ENCODE results near the gene TFF1. TPM values are rescaled to one million over a fixed set of nuclear protein-coding genes. Genes with fewer than 3 reads are reported as not detected.

Gene TFF1
- total RNA-seq, 1 experiment from 2014 or later: not detected

DNA sequence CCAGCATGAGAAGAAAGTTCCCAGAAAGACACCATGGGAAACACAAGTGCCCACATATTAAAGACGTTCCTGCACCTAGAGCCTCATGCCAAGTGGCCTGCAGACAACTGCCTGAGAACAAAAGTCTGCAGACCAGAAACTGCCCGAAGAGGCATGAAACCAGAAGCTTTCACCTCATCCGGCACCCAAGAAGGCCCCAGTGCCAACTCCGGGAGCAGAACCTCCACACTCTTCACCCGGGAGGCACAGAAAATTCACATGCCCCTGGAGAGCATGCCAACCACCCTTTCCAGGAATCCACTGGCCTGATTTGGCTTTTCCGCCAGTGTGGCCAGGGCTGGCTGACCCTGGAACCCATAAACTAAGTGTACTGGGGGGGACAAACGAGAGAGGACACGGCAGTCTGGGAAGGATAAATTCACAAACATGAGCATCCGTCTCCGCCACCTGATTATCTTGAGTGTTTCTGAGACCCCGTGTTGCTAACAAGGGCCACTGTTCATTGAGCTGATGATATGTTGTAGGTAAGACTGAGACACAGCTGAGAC is 22.3 kb downstream of the TFF1 start:
- DNase-seq (ENCODE audit: low read depth): no peak

DNA sequence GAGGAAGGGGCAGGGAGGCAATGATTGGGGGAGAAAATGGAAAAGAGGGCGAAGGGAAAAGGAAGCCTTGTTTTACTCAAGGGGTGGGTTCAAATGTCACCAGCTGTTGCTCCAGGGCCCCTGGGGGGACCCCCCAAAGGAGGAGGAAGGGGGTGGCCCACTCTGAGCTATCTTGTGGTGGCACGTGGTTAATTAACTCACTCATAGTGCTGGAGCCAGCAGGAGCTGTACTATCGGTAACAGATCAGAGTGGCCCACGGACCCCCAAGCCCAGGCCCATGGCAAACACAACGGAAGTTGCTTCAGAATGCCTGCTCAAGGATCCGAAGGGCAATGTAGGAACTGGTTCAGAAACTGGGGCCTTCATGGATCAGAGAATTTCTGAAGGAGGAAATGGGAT is 22.8 kb downstream of the TFF1 start:
- no peak for DNase-seq (ENCODE audit: low read depth)

DNA sequence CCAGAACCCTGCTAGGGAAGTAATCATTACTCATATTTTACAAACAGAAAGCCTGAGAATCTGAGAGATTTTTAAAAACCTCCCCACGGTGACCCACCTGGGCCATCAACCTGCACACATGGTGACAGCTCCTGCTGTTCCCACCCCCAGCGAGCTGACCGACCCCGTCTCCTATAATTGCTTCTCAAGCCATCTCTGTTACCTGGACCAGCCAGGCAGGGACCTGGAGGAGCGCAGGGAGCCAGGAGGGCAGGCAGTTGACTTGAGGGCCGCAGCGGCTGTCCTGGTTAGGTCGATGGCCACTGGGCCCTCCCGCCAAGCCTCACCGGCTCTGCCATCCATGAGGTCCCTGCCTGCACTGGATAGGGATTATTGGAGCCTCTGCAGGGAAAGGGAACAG is 23.2 kb downstream of the TFF1 start:
- DNase-seq (ENCODE audit: low read depth): no peak

DNA sequence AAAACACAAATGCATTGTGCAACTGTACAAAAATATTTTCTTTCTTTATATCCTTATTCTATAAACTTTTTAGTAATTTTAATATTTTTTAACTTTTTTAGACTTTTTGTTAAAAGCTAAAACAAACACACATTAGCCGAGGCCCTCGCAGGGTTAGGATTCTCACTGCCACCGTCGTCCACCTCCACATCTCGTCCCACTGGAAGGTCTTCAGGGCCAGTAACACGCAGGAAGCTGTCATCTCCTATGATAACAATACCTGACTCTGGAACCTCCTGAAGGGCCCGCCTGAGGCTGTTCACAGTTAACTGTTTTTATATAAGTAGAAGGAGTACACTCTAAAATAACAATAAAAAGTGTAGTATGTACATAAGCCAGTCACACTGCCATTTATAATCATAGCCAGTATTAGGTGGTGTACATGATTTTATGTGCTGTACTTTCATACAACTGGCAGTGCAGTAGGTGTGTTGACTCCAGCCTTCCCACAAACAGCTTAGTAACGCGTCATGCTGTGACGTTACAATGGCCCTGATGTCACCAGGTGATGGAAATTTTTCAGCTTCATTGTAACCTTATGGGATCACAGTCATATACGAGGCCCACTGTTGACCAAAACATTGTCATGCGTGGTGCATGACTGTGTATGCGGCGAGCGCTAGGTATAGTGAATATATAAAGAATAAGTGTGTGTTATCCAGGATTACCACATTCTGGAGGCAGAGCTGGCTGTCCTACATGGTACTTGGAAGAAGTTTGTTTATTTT is 24.4 kb downstream of the TFF1 start:
- no peak for DNase-seq (ENCODE audit: low read depth)

DNA sequence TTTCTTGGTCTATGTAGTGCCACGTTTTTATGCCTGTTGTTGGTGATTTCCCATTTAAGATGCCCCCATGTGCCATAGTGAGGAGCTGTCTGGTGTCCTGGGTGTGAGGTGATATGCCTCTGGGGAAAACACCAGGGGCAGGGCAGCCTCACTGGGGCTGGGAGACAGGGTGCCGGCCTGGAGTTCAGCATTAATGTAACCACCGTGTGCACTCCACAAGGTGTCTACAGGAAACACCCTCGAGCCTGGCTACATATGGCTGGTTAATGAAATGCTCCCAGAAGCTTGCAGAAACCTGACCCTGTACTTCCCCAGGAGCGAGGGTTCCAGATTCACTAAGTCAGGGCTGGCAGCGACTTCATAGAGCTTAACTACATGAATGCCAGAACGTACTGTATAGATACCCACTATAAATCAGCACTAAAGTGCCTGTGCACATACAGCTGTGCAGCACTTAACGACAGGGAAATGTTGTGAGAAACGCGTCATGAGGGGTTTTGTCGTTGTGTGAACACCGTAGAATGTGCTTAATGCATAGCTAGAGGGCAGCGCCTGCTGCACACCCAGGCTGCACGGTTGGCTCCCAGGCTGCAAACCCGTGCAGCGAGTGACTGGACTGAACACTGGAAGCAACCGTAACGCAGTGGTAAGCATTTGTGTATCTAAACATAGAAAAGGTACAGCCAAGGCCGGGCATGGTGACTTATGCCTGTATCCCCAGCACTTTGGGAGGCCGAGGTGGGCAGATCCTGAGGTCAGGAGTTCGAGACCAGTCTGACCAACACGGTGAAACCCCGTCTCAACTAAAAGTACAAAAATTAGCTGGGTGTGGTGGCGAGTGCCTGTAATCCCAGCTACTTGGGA is 25.9 kb downstream of the TFF1 start:
- DNase-seq (ENCODE audit: low read depth): no peak

DNA sequence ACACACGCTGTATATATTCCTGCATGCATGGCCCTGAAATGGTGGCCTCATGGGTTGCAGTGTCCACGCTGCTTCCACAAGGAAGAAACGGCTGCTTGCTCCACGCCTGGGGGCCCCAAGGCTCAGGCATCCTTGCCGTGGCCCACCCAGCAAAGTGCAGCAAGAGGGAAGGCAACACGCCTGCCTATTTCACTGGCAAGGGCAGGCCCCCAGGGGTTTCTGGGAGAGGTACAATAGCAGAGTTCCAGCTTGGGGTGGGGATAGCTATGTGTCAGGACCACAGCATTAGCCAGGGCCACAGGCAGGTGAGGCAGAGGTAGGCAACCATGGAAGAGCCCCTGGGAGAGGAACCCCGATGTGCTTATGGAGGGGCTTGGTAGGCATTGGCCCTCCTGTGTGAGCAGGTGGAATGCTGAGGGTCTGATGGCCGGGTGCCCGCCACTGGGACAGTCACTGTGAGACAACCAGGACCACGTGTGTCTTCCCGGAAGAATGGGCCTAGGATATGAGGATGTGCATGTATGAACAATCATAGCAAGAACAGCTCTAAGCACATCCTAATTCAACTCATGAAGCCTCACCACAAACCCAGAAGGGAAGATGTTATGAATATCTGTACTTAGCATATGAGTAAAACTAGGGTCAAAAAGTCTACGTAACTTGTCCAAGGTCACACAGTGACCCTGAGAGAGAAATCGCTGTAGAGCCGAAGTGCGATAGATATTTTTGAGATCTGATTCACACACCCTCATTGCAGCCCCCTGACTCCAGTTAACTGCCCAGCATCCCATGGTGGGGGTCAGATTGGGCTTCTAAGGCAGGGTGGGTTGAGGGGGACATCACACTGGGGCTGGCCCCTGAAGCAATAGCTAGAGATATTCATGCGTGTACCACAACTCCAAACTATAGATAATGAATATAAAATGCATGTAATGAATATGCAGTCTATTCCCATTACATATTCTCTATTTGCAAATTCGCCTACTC is 27.3 kb downstream of the TFF1 start:
- DNase-seq (ENCODE audit: low read depth): no peak

DNA sequence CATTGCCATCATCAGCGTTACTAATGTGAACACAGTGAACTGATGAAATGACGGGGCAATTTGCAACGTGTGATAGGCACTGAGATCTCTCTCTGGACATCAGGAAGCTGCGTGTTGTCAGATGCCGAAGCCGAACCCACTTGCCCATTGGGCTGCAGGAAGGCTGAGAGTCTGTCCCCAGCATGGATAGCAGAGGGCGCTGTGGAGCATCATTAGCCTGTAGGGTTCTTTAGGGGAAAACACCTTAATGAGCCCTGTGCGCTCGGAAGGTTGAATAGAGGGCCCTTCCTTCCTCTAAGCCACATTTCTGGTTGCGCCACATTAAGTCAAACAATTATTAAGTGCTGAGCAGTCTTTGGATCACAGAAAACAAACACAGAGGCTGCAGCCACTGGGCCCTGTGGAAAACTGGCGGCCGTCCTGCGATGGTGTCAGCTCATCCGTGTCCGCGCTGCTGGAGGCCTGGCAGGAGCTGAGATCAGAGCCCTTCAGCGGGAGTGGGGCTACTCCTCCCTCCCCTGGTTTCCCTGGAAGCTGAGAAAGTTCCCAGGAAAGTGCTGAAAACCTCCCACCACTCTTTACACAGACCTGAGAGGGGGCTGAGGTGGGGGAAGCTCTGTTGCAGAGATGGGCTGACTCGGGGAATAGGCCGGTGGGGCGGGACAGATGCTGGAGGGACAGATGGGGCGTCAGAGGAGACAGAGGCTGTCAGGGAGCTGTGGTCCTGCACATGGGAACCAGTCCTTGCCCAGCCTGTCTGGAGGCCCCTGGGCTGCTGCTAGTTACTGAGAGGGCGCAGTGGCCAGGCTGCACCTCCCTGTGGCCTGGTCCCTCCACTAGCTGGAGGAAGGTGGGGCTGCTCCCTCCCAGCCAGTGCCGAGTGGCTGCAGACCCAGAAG is 28.3 kb downstream of the TFF1 start:
- DNase-seq (ENCODE audit: low read depth): no peak

DNA sequence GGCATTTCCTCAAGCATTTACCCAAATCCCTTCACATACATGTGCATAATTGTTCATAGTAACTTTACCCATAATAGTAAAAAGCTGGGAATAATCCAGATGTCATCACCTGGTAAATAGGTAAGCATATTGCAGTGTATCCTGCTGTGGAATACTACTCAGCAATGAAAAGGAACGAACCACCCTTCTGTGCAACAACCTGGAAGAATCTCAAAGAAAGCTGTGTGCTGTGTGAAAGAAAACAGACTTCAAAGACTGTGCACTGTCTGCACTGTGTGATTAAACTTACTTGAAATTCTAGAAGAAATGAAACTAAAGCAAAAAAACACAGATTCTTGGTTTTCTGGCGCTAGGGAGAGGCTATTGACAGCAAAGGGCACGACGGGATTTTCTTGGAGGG is 29.1 kb downstream of the TFF1 start:
- DNase-seq (ENCODE audit: low read depth): no peak

DNA sequence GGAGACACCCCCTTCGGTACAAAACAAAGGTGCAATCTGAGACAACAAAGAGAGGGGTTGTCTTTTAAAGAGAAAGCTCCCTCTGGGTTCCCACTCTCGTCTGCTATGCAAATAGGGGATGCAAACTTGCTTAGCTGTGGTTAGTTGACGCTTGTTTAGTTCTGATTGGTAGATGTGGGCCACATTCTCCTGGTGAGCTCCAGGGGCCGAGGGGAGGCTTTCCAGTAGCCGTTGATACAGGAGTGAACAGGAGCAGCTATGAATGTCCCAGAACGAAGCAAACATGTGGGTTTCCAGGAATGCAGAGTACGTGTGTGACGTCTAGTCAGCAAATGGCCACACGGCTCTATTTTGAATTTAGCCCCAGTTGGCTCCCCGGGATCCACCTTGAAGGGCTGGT is 30.3 kb downstream of the TFF1 start:
- DNase-seq (ENCODE audit: low read depth): no peak

DNA sequence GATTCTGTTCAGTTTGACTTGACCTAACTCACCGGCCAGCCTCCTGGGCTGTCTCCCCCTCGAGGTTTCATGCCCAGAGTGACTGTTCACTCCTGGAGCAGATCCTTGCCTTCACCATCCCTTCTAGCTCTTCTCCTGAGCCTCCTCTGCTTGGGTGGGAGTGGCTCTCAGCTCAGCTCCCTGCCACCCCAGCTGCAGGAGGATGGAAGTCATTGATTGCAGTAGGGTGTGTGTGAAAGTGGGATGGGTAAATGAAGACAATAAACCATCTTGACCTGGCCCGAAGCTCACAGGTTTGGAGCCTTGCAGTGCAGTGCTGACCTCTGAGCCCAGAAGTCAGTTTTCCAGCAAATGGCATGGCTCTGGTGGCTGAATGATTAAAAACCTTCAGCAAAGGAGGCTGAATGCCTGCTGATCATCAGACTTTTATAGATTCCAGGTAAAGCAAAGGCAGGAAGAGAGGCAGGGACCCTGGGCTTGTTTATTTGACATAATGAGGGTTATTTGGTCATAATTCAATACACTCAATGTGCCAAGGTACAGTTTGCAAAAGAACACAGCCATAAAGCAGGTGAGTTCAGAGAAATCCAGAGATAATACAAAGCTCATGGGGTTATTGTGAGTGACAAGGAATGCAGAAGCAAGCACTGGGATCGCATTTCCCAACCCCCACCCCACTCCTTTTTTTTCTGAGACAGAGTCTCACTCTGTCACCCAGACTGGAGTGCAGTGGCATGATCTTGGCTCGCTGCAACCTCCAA is 33.6 kb downstream of the TFF1 start:
- no peak for DNase-seq (ENCODE audit: low read depth)

DNA sequence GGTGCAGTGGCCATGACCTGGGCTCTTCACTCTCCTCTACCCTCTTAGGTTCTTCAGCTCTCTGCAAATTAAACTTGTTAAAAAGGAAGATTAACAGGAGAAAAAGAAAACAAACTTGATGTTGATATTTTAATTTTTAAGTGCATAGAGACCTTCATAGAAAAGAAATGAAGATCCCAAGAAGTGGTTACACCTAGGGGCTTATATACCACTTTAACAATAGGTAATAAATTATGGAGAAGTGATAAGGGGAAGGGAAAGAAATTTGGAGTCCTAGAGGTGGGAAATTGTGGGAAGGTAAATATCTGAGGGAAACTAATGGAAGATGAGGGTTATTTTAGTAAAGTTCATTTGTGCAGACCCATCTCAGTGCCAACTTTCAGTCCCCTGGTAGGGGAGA is 34.7 kb downstream of the TFF1 start:
- no peak for DNase-seq (ENCODE audit: low read depth)

DNA sequence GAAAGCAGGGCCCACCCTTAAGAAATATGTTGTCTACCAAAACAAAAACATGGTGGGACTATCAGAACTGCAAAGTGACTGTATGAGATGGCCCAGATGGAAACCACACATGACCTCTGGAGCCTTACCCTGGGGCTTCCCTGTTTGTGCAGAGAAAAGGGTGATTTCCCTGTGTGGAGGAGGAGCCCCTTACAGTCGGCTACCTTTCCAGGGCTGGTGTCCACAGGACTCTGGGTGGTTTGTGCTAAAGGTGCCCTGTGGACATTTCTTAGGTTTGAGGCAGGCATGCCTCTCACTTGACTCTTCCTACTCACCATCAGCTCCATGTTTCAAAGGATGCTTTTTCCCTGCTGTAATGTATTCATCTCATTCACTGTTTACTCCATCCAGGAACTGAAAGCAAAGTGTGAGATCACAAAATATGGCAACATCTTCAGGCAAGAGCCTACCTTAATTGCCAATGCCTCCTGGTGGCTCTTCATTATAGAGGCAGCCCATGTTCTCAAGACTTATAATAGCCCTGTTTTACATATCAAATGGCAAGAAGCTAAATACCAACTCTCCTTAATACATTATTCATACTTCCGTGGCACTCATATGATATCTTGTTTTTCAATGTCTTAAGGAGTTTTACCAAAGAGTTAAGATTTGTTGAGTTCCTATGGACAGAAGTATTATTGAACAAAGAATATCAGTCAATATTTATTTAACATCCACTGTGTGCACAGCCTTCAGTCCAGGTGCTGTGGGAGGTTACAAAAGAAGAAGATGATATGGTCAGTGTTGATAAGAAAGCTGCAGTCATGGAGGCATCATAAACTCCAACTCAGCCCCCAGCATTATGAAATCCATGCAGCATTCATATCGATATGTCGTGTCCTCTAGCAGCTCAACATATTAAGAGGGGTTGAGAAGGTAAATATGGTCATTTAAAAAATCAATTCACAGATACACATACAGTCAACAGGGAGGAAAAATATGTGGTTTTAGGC is 35.7 kb downstream of the TFF1 start:
- no peak for DNase-seq (ENCODE audit: low read depth)

DNA sequence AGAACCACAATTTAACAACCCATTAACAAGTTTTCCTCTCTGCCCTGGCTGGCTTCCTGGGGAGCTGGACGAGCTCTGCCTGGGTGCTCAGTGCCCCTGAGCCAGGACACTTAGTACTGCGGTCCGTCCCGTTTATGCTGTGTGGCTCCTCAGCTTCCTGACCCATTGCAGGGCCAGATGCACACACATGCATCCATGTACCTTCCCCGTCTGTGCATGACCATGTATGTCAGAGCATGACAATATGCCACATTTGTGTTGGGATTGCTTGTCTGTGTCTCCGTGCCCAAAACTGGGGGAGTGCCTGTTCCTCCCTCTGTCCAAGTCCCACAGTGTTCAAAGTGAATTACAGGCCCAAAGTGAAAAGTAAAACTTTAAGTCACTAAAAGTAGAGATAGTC is 41.4 kb downstream of the TFF1 start:
- no peak for DNase-seq (ENCODE audit: low read depth)

DNA sequence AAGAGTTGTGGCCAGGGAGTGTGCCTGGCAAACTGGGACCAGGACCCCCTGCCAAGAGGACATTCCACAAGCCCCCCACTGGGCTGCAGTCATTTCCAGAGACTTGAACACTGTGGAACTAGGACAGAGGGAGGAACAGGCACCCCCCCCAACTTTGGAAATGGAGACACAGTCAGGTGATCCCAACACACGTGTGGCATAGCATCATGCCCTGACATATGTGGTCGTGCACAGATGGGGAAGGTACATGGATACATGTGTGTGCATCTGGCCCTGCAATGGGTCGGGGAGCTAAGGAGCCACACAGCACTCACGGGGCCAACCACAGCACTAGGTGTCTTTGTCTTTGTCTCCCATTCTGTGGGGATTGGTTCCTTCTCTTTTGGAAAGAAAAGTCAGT is 44.5 kb downstream of the TFF1 start:
- no peak for DNase-seq (ENCODE audit: low read depth)

DNA sequence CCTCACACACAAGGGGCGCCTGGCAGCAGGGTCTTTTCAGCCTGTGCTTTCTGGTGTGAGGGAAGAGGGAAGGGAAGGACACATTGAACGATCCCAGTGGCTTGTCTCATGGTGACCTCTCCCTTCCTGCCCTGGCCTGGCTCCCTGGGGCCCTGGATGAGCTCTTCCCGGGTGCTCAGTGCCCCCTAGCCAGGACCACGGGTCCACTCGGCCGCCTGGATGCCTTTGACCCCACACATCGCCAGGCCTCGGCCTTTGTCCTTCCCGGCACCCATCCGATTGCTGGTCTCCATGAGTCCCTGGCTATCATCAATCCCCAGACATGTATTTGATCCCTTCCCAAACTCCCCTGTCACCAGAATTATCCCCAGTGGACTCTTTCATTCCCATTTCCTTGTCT is 45.1 kb downstream of the TFF1 start:
- no peak for DNase-seq (ENCODE audit: low read depth)

DNA sequence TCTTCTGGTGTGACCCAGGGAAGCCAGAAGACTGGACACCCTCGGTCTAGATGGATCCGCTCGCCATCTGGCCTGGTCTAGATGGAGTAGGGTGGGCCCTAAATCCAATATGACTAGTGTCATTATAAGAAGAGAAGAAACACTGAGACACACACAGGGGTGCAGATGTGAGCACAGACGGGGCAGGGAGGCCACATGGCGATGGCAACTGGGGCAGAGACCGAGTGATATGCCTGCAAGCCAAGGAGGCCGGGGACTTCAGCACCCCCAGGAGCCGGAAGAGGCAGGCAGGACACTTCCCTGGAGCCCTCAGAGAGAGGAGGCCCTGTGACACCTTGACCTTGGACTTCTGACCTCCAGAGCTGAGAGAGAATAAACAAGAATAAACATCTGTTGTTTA is 45.5 kb downstream of the TFF1 start:
- DNase-seq (ENCODE audit: low read depth): no peak

DNA sequence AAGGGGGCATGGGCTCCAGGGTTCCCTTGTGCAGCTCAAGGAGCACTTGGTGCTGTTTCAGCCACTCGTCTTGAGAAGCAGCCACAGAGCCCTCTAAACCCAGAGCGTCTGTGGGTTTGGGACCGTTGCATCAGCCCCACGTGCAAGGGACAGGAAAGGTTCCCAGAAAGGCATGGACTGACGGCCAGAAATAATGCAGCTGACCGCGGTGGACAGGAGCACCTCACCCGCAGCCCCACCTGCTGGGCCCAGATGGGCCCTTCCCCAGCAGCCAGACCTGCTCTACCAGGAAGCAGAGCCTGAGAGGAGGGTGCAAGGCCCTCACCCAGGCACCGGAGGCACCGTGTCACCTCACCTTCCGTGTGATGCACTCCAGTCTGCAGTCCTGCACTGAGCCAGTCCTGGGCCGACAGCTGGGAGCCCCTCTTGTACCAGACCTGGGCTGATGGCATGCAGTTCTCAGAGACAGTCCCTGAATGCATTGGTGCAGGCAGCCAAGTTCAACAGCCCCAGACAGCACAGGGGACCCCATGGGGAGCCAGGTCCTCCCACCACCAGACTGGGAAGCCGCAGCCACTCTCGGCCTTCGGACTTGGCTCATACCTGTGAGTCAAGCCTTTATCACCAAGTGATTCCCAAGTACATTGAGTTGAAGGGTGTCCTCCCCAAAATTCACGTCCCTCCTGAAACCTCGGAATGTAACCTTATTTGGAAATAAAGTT is 46.3 kb downstream of the TFF1 start:
- no peak for DNase-seq (ENCODE audit: low read depth)

DNA sequence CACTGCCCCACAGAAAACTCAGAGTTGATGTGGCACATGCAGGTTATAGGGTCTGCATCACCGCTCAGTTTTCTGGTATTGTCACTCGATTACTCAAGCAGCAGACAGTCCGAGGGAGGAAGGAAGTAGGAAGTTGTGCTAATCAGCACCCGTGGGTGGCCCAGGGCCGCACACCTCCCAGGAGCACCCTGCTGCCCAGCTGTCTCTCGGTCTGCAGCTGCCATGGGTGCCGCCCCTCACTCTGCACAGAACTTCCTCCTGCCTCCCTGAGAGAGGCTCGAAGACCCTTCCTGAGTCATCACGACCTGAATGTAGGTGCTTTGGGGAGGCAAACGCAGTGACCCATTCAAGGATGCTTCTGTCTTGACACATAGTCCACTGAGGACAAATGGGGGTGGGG is 47.0 kb downstream of the TFF1 start:
- no peak for DNase-seq (ENCODE audit: low read depth)
